LNCAP (cell line): ENCODE measurements around the gene SYNGR4.

Experiments used
- CTCF ChIP-seq: fragments of 450-650 bp; IDR thresholded peaks from 2 replicates; pipeline ENCODE4 v1.5.1; 2017; ENCODE audit warnings: mild to moderate bottlenecking

SYNGR4 gene

GRCh38 chr19:48421548-48421947 is 57.4 kb downstream of the SYNGR4 start:
- TF ChIP-seq CTCF = no peak

- TF ChIP-seq CTCF = no peak
Measured at GRCh38 chr19:48424694-48425219, 60.6 kb downstream of the SYNGR4 start.
